ENCODE measurements around the gene PAPPA2. TPM values are rescaled to one million over a fixed set of nuclear protein-coding genes. Genes with fewer than 3 reads are reported as not detected.

Gene PAPPA2
- total RNA-seq, 3 donors from 2014 or later: 1.2 to 3.9 (median 2.6) TPM

DNA sequence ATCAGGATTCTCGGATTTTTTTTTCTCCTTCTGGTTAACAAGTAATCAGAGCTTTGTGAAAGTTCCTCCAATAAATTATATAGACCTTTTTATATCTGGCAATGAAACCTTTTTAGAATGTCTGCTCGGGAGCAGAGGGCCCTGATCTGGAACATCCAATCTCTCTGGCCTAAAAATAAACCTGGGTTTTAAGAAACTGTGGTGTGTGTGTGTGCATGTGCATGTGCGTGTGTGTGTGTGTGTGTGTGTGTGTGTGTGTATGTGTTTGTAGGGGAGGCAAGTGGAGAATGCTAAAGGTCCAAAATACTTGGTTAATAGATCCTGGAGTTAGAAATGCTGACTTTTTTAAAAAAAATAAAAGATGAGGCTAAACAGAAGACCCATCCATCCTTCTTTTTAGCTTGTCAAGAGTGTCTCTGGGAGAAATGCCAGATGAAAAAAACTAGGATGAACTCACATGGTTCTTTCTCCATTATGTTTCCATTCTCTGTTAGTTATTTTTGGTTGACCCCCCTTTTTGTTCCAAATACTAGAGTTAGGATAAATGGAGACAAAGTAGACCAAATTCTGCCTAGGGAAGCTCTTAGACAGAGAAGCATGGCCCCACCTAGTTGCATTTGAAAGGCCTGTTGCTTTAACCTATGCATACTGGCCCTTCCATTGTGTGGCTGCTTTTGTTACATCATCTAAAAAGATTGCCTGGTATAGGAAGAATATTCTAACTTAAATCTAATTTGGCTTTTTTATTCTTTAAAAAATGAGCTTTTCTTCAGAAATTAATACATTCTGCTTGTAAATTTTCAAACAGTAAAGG, 175.9 kb downstream of the PAPPA2 start:
- no peak overlapping the region for H3K4me3 ChIP-seq
- no peaks in the 10 kb centered on the region for H3K4me1 ChIP-seq
- no peak for DNase-seq (ENCODE audit: low spot score in 2 of 2)
- intact Hi-C loops (cut with DNase I; ENCODE audit: low total_unique reads): no loop called here
- no peaks in the 10 kb centered on the region for H3K36me3 ChIP-seq
- H3K27me3 ChIP-seq: no peaks in the 10 kb centered on the region
- TF ChIP-seq, protein P1, sequence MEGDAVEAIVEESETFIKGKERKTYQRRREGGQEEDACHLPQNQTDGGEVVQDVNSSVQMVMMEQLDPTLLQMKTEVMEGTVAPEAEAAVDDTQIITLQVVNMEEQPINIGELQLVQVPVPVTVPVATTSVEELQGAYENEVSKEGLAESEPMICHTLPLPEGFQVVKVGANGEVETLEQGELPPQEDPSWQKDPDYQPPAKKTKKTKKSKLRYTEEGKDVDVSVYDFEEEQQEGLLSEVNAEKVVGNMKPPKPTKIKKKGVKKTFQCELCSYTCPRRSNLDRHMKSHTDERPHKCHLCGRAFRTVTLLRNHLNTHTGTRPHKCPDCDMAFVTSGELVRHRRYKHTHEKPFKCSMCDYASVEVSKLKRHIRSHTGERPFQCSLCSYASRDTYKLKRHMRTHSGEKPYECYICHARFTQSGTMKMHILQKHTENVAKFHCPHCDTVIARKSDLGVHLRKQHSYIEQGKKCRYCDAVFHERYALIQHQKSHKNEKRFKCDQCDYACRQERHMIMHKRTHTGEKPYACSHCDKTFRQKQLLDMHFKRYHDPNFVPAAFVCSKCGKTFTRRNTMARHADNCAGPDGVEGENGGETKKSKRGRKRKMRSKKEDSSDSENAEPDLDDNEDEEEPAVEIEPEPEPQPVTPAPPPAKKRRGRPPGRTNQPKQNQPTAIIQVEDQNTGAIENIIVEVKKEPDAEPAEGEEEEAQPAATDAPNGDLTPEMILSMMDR (IDR thresholded peaks at IDR 0.05): no peak
- TF ChIP-seq POLR2AphosphoS5 (IDR thresholded peaks at IDR 0.05) (no peak), POLR2A (IDR thresholded peaks at IDR 0.05) (no peak)
- H3K9me3 ChIP-seq: no peaks in the 10 kb centered on the region
- H3K27ac ChIP-seq: no peak overlapping the region

DNA sequence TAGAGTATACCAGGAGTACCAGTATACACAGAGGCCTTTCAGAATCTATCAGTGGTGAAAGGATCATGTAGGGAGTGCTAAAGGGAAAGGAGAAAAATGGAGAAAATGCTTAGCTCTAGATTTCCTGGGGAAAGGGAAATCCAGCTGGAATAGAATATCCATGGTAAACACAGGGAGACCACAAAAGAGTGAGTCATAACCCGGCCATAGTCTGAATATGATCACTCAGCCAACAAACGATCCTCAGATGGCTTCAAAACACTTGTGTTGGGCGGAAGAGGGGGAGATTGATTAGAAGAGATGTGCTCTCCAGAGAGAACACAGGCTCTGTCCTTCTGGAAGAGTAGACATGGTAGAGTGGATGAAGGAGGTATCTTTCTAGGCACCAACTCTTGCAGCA, 180.6 kb downstream of the PAPPA2 start:
- DNase-seq (ENCODE audit: low spot score in 2 of 2): no peak
- intact Hi-C loops (cut with DNase I; ENCODE audit: low total_unique reads): no loop called here
- H3K27me3 ChIP-seq: no peaks in the 10 kb centered on the region

DNA sequence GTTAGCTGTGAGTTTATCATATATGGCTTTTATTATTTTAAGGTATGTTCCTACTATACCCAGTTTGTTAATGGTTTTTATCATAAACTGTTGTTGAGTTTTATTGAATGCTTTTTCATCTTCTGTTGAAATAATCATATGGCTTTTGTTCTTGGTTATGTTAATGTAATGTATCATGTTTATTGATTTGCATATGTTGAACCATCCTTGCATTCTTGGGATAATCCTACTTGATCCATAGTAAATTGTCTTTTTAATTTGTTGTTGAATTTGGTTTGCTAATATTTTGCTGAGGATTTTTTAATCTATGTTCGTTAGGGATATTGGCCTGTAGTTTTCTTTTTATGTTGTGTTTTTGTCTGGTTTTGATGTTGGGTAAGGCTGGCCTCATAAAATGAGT, 185.6 kb downstream of the PAPPA2 start:
- no peak for DNase-seq (ENCODE audit: low spot score in 2 of 2)
- no peak overlapping the region for H3K4me3 ChIP-seq
- intact Hi-C loops (cut with DNase I; ENCODE audit: low total_unique reads): no loop called here
- H3K9me3 ChIP-seq: peaks cover 8 to 53% of the 10 kb centered on the region in 2 donors
- H3K27me3 ChIP-seq: no peaks in the 10 kb centered on the region
- TF ChIP-seq, protein P1 (IDR thresholded peaks at IDR 0.05): no peak
- TF ChIP-seq POLR2AphosphoS5 (IDR thresholded peaks at IDR 0.05) (no peak), POLR2A (IDR thresholded peaks at IDR 0.05) (no peak)
- no peak overlapping the region for H3K27ac ChIP-seq
- no peaks in the 10 kb centered on the region for H3K4me1 ChIP-seq
- peaks cover 3% of the 10 kb centered on the region for H3K36me3 ChIP-seq

More for the DNA sequence above, 180.6 kb downstream of the PAPPA2 start:
- Histone ChIP-seq H3K27ac (no peak overlapping the region), H3K9me3 (peaks cover 3 to 14% of the 10 kb centered on the region in 2 donors), H3K36me3 (no peaks in the 10 kb centered on the region), H3K4me1 (no peaks in the 10 kb centered on the region), H3K4me3 (no peak overlapping the region)
- TF ChIP-seq POLR2A (IDR thresholded peaks at IDR 0.05): no peak

DNA sequence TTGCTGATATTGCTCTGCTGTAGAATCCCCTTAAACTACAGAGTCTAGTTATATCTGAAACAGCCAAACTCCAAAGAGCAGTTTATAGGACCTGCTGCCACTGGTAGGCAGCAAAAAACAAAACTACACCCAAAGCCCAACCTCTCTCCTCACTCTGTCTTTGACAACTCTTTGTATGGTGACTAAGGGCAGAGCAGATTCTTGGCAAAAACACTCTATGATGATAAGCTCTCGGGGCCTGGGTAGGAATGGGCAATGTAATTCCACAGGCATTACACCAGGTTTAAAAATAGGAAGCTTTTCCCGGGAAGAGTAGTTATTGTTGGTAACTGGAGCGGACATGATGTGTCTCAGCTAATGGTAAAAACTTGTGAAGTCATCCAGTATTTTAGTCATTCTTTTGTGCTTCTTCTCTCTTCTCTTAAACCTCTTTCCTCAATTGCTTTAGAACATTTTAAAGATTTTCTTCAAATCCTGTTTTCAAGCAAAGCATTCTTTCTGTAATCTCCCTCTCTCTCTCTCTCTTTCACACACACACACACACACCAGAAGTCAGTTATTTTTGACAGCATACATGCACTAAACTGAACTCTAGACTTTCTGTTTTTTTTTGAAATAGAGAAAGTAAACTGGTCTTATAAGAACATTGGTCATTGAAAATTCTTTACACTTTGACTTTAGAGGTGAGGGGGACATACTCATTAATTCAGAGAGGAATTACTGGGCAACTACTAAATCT, 193.5 kb downstream of the PAPPA2 start:
- no peak overlapping the region for H3K27ac ChIP-seq

DNA sequence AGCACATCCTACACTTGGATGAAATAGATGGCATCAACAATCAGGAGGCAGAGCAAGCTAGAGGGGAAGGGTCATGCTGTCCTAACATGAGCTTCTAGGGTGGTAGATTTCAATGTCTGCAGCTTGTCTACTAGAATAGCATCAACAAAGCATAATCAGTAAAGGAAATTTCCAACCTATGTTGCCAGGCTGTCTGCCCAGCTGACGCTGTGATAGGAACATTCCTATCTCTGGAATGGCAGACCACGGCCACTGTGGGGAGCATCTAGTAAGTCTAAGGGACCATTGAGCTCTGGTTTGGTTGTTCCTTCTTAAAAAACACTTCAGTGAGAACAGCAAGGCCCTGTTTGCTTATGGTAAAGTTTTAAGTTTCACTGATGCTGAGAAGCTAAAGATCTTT, 206.8 kb downstream of the PAPPA2 start:
- DNase-seq (ENCODE audit: low spot score in 2 of 2): no peak
- Histone ChIP-seq H3K4me3 (no peak overlapping the region), H3K4me1 (no peaks in the 10 kb centered on the region), H3K9me3 (no peaks in the 10 kb centered on the region), H3K27ac (no peak overlapping the region), H3K36me3 (no peaks in the 10 kb centered on the region), H3K27me3 (no peaks in the 10 kb centered on the region)
- intact Hi-C loops (cut with DNase I; ENCODE audit: low total_unique reads): no loop called here
- TF ChIP-seq, protein P1 (IDR thresholded peaks at IDR 0.05): no peak
- TF ChIP-seq POLR2AphosphoS5 (IDR thresholded peaks at IDR 0.05) (no peak), POLR2A (IDR thresholded peaks at IDR 0.05) (no peak)

More for the DNA sequence above, 193.5 kb downstream of the PAPPA2 start:
- TF ChIP-seq POLR2AphosphoS5 (IDR thresholded peaks at IDR 0.05) (no peak), POLR2A (IDR thresholded peaks at IDR 0.05) (no peak)
- TF ChIP-seq, protein P1 (IDR thresholded peaks at IDR 0.05): no peak
- intact Hi-C loops (cut with DNase I; ENCODE audit: low total_unique reads): no loop called here
- Histone ChIP-seq H3K9me3 (peaks cover 5 to 12% of the 10 kb centered on the region in 2 donors), H3K27me3 (no peaks in the 10 kb centered on the region), H3K4me1 (no peaks in the 10 kb centered on the region), H3K36me3 (no peaks in the 10 kb centered on the region), H3K4me3 (no peak overlapping the region)
- no peak for DNase-seq (ENCODE audit: low spot score in 2 of 2)

Measured in breast epithelium (tissue), 4 donors.